SIG-M5 treated with dmso at 0.1 percent for 504 hours (cell line): ENCODE measurements around the gene CCSER2.
"Not testable (repeated sequence)": the region's sequence is repeated elsewhere in the genome, so short reads cannot be mapped to it uniquely, and the experiment has no call there.

ENCODE experiments used
- DNase-seq: peaks from one replicate; lab custom pipeline; 2025; ENCODE audit not compliant: unreplicated experiment; lab: John Stamatoyannopoulos, UW

Gene CCSER2

DNA sequence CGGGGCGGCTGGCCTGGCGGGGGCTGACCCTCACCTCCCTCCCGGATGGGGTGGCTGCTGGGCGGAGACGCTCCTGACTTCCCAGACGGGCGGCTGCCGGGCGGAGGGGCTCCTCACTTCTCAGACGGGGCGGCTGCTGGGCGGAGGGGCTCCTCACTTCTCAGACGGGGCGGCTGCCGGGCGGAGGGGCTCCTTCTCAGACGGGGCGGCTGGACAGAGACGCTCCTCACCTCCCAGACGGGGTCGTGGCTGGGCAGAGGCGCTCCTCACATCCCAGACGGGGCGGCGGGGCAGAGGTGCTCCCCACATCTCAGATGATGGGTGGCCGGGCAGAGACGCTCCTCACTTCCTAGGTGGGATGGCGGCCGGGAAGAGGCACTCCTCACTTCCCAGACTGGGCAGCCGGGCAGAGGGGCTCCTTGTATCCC is 19.2 kb downstream of the CCSER2 start:
- not testable (repeated sequence) for DNase-seq

DNA sequence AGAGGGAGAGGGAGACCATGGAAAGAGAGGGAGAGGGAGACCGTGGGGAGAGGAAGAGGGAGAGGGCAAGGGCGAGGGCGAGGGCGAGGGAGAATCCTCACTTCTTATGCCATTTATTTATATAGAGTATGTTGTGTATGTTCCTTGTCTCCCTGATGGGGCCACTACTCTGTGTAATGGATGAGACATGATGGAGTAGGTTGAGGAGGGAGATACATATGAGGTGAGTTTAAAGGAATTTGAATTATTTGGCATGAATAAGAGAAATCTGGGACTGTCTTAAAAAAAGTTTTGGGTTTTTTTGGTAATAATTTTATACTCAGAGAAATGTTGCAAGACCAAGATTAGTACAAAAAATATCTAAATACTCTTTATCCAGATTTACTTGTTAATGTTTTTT is 20.1 kb downstream of the CCSER2 start:
- no peak for DNase-seq

DNA sequence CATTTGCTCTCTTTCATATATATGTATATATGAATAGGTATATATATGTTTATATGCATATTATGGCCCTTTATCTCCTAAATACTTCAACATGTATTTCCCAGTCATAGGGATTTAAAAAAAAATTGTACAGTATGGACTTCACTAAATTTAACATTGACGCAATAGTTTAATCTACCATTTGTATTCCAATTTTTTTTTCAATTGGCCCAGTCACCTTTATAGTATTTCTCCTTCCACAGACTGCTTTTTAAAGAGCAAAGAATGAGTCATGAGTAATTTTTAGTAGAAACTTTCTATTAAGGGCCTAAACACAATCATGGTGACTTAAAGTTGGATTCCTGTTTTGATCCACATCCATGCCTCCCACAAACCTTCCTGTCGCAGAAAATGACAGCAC is 20.5 kb downstream of the CCSER2 start:
- DNase-seq = no peak

DNA sequence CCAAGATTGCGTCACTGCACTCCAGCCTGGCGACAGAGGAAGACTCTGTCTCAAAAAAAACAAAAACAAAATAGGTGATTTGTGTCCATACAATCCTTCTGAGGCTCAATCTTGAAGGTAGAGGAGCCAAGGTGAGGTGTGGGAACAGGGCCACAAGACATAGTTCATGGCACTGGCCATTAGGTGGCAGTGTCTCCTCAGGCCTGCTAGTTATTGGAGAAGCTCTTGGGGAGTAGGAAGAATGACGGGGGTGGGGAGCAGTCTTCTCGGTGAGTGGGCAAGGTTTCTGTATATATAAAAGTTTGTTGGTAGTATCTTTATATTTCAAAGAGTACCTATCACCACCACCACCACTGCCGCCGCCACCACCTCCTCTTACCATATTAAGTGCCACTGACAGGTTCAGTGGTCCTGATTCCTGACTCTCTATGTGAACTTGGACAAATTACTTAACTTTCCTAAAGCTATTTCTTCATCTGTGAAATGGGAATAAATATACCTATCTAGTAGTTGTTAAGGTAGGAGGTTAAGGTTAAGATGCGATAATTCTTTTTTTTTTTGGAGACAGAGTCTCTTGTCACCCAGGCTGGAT is 24.0 kb downstream of the CCSER2 start:
- peak; percentile 47 for DNase-seq

DNA sequence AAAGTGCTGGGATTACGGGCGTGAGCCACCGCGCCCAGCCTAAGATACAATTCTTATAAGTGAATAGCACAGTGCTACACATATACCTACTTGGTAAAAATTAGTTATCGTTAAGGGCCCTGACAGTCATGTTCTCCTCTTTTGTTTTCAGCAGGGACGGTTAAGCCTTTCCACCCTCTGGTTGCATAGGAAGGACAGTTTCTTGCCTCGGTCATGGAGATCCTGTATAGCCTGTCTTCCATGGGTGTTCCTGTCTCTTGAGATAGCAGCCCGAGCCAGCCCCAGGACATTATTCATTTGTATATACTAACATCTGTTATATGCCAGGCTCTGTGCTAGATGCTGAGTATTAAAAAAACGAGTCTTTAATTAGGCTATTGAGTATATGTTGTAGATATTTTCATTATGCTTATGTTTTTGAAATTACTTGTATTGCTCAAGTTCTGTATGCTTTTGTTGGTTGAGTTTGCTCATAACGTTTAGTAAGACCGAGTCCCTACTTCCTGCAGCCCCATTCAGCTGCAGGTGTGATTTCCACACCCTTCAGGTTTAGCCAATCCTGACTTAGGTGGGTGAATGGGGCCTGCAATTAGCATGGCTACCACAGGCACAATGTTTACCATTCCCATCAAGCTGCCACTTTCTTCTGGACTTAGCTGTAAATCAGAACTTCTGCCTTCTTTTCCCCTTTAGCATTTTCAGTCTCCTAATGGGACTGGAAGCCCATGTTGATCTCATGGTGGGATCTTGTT is 24.8 kb downstream of the CCSER2 start:
- DNase-seq = no peak

DNA sequence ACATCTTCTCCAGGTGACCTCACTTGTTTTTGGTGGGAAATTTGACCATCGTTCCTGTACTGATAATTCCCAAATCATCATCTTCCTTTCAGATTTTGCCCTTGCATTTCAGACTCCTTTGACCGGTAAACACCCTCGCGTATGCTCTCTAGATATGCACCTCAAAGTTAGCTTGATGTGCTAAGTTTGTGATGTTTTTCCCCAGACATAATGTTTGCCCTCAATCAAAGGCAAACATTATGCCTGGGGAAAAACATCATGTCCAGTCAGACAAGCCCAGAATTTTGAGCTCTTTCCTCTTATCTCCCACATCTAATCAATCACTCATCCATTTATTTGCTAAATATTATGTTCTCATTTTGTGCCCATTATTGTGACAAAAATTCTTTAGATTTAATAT is 26.2 kb downstream of the CCSER2 start:
- DNase-seq = no peak

DNA sequence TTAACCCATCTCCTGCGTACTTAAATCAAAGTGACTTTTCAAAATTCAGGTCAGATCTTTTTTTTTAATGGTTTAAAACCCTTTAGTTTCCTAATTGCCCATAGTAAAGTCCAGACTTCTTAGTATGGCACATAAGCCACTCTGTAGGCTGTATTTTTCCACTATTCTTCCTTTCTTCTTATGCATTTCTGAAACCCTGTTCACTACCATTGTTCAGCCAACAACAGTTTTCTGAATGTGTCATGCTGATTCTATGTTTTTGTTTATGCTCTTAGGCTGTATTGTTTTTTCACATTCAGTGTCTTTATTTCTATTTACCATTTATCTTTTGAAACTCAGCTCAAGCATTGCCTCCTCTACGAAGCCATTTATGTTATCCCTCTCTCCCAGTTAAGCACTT is 26.7 kb downstream of the CCSER2 start:
- no peak for DNase-seq

DNA sequence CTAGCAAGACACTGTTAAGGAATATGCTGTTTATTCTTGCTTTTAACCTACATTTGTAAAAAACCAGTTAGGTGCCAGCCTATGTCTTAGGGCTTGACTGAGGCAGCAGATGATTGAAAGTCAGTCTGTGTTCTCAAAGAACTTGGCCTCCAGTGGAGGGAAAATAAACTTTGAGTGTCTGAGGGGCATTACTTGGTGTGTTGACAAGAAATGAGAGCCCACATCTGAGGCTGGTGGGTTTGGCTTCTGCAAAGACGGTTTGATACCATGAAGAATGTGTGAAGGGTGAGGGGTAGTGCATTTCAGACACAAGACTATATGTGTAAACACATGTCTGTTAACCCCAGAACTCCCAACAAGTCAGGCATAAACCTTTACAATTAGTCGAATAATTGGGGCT is 28.5 kb downstream of the CCSER2 start:
- DNase-seq = no peak

DNA sequence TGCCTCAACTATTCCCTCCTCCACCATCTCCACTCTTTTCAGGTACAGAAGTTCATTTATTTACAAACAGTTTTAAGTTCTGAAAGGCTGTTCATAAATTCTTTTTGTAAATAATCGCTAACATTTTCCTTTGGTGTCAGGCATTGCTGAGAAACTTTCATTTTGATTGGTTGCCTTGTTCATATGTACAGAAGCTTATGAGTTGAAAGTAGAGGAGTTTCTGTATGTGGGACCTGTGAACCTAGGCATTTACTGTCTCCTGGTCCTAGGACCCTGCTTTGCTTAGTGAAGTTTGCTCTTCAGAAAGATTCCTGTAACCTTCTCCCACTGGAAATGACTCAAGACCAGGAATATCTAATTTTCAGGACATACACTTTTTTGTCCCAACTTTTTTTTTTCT is 30.4 kb downstream of the CCSER2 start:
- no peak for DNase-seq

DNA sequence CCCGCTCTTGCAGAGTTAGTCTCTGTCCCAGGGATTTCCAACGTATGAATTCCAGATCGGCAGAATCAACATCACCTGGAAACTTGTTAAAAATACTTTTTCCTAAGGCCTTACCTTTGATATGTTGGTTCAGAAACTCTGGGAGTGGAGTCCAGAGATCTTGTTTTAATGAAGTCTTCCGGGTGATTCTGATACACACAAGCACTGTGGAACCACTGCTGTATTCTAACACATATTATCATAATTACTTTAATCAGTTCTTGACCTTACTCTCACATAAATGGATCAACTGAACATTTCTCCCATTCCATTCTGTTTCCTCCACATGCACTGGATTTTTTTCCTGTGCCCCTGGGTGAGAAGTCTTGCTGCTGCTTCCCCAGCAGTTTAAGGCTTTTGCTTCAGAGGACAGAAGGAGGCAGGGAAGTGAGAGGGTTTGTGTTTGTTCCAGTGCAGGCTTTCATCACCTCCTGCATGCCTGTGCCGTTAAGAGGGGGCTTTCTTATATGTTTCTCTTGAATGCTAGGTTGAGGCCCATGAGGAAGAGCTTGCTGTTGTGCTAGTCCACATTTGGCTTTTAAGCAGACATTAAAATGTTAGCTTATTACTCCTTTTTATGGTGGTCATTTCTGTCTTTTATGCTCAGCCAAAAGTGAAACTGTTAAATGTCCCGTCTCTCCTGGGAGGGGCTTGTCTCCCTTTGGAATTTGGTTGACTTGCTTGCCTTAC is 32.4 kb downstream of the CCSER2 start:
- DNase-seq = no peak

DNA sequence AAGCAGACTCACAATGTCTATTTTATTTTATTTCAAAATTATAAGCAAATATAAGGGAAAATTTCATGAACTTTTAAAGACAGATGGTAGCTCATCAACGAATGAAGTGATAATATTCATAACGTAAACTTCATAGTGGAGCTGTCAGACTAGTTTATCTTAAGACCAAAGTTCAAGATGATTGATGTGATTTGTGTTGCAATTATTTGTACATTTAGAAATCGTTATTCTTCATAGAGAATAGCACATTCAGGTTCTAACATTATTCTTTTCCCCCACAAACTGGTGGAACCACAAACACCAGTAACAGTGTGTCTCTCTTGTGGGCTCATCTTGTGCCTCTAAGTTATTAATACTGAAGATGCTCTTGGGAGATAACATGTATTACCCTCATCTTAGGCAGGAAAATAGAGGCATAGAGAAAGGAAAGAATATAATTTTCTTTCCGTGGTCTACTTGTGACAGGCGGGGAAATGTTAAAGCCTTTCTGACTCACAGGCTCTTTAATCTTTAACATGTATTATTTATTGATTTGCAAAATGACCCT is 37.0 kb downstream of the CCSER2 start:
- DNase-seq = no peak

DNA sequence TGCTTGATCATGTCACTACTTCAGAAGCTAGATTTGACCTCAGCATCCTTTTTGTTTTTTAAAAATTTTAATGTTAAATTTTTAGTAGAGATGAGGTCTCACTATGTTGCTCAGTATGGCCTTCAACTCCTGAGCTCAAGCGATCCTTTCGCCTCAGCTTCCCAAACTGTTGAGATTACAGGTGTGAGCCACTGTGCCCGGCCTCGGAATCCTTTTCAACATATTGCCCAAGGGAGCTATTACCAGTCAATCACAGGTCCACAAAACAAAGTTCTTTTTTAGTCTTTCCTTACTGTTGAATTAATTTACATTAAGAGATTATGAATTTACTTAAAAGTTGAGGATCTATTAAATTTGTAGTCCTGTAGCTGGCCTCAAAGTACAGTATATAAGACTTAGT is 37.7 kb downstream of the CCSER2 start:
- DNase-seq = no peak

DNA sequence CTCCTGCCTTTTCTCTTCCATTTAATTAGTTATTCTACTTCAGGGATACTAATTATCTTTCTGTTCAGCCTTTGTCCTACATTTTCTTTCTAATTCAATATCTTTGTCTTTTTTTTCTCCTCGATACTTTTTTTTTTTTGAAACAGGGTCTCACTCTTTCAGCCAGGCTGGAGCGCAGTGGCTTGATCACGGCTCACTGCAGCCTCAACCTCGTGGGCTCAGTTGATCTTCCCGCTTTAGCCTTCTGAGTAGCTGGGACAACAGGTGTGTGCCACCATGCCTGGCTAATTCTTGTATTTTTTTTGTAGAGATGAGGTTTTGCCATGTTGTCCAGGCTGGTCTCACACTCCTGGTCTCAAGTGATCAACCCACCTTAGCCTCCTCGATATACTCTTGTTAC is 38.9 kb downstream of the CCSER2 start:
- DNase-seq = no peak

DNA sequence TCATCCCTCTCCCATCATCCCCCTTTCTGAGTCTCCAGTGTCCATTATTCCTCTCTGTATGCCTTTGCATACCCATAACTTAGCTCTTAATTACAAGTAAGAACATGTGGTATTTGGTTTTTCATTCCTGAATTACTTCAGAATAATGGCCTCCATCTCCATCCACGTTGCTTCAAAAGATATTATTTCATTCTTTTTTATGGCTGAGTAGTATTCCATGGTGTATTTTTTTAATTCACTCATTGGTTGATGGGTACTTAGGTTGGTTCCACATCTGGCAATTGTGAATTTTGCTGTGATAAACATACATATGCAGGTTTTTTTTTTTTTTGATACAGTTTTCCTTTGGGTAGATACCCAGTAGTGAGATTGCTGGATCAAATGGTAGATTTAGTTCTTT is 40.4 kb downstream of the CCSER2 start:
- DNase-seq = no peak

DNA sequence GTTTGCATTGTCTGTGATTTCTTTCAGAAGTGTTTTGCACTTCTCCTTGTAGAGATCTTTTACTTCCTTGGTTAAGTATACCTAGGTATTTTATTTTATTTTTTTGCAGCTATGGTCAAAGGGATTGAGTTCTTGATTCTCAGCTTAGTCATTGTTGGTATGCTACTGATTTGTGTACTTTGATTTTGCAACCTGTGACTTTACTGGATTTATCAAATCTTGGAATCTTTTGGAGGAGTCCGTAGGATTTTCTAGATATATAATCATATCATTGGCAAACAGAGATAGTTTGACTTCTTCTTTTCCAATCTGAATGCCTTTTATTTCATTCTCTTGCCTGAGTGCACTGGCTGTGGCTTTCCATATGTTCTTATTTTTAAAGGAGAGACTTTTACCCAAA is 41.9 kb downstream of the CCSER2 start:
- DNase-seq = no peak

DNA sequence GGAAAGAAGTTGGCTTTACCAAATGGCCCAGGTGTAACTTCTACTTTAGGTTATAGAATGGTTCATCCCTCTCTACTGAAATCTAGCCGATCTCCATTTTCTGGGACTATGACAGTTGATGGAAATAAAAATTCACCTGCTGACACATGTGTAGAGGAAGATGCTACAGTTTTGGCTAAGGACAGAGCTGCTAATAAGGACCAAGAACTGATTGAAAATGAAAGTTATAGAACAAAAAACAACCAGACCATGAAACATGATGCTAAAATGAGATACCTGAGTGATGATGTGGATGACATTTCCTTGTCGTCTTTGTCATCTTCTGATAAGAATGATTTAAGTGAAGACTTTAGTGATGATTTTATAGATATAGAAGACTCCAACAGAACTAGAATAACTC is 43.6 kb downstream of the CCSER2 start:
- no peak for DNase-seq

DNA sequence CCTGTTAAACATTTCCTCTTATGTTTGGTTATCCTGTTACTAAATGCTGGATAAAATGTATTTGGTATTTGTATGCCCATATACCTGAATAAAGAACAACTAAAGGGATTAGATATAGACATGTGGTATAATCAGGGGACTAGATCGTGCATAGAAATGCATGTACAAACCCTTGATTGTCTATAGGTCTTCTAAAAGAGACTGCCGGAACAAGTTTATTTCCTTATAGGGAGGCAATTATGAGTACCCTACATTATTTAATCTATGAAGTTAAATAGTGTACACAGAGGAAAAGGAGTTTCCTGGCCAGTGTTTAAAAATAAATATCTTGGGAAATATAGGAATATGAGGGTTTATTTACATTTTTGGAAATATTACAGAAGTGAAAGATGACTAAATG is 44.6 kb downstream of the CCSER2 start:
- DNase-seq = no peak

DNA sequence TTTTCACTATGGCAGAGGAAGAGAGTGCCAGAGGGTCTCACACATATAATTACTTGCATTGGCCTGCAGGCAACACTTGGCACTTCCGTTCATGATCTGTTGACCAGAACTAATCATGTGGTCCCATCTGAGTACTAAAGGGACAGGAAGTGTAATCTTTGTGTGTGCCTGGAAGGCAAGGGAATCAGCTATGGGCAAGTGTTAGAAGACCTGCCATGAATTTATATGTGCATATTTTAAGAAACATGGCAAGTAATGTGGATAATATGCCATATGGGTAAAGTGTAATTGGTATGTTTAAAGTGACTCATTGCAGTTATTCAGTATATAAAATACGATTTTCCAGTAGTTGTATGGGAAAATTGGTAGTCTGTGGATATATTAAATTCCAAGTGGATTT is 46.1 kb downstream of the CCSER2 start:
- no peak for DNase-seq

DNA sequence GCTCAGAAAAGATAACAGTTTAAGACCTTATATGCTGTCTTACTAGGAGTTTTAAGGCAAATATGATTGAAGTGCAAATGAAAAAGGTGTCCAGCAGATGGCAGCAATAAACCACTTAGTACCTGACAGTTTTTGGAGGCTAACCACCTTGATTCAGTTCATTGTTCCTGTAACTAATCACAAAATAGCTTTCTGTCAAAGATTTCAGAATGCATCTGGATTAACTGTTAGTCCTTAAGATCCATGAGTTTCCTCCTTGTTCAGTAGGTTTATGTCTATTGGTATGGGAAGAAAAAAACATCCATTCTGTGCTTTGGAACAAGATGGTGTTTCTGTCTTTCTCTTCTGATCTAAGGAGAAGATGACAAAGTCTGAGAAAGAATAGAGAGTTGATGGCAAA is 46.6 kb downstream of the CCSER2 start:
- peak; percentile 18 for DNase-seq

DNA sequence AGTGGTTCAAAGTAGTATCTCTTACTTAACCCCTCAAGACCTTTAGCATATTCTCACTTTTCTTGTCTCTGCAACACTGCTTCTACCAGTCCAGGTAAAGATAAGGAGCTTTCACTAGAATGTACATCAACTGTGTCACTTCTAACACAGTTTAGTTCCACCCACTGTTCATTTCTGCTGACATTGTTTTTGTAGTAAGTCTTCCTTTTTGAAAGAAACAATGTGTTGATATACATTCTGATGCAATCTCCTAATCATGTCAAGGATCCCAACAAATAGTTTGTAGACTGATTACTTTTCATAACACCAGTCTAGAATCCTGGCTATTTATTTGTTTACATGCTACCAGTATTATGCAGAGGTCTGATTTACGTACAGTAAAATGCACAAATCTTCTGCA is 47.5 kb downstream of the CCSER2 start:
- no peak for DNase-seq

DNA sequence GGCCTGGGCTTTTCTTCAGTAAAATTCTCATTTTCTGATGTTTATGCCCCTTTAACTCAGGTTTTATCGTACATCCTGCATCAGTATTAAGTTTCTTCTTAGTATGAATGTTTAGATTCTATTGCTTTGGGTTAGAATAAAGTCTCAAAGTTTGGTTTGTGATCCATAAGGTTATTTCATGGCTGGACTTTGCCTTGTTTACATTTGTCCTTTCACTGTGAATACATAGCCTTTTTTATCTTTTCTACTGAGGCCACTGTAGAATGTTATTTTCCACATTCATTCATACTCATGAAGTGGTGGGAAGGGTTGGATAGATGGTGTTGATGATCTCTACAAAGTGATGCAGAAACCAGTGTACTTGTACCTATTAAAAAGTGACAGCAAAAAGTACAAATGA is 59.8 kb downstream of the CCSER2 start:
- no peak for DNase-seq

DNA sequence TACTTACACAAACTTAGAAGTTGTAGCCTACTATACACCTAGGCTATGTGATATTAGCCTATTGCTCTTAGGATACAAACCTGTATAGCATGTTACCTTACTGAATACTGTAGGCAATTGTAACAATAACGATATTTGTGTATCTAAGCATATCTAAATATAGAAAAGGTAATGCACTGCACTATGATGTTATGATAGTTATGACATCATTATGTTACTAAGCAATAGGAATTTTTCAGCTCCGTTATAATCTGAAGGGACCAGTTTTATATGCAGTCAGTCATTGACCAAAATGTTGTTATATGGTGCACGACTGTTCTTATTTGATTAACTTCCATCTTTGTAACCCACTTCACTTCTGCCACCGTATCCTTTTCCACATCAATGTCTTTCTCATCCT is 62.0 kb downstream of the CCSER2 start:
- DNase-seq = no peak
